ENCODE data around the gene AMOTL2.

- TF ChIP-seq REST (IDR thresholded peaks at IDR 0.05; ENCODE audit: insufficient read depth in 1 of 2, low read depth in 2 of 2, low read length in 2 of 2) (no peak), POLR2AphosphoS5 (IDR thresholded peaks at IDR 0.05; ENCODE audit: low read depth, low read length) (no peak), SIN3A (IDR thresholded peaks at IDR 0.05; ENCODE audit: borderline replicate concordance, insufficient read depth, low read length) (no peak), TAF1 (IDR thresholded peaks at IDR 0.05; ENCODE audit: borderline replicate concordance, insufficient read depth, low read length) (no peak)
Observed at GRCh38 chr3:134337071-134337482, 37.2 kb downstream of the AMOTL2 start.

Measured in PFSK-1 (cell line).